Lower lobe of right lung (tissue), 2 donors: ENCODE results near the gene POM121L12. TPM values are rescaled to one million over a fixed set of nuclear protein-coding genes. Genes with fewer than 3 reads are reported as not detected.

Experiments
- ATAC-seq, 2 donors: fragments of 200-7000 bp; cut with Tn5 transposase; one replicate each; pipeline ENCODE4 v1.9.1; 2020 to 2022; ENCODE audit warnings: mild to moderate bottlenecking in 2 of 2, moderate library complexity in 2 of 2
- DNase-seq: peaks from one replicate; pipeline ENCODE4 v3.0.0-alpha.2; 2020
- H3K27ac ChIP-seq: fragments of 200-600 bp; one replicate; pipeline ENCODE4 v1.8.0; 2022
- H3K27me3 ChIP-seq: fragments of 200-600 bp; one replicate; pipeline ENCODE4 v1.8.0; 2022; ENCODE audit warnings: low read depth
- H3K36me3 ChIP-seq: fragments of 200-600 bp; one replicate; pipeline ENCODE4 v1.8.0; 2022; ENCODE audit warnings: mild to moderate bottlenecking
- H3K4me1 ChIP-seq: fragments of 200-600 bp; one replicate; pipeline ENCODE4 v1.8.0; 2022
- H3K4me3 ChIP-seq: fragments of 200-600 bp; one replicate; pipeline ENCODE4 v1.8.0; 2022; ENCODE audit warnings: mild to moderate bottlenecking
- H3K9me3 ChIP-seq: fragments of 200-600 bp; one replicate; pipeline ENCODE4 v1.8.0; 2022
- CTCF ChIP-seq: fragments of 200-600 bp; IDR thresholded peaks from one replicate; pipeline ENCODE4 v1.8.0; 2022; ENCODE audit warnings: antibody characterized with exemption, mild to moderate bottlenecking
- intact Hi-C: fragments of 100-400 bp; cut with DNase I; formaldehyde crosslinking; loops from one replicate; pipeline ENCODE4 v1.11.0; 2022
- long read RNA-seq: library from polyadenylated mRNA; unstranded; transcript quantifications from one replicate; pipeline ENCODE4 v2.0.0, GENCODE V29; 2021
- total RNA-seq: library from RNA; stranded (reverse); fragmentation: NEBNext Ultra II Directional; extraction: Animal tissue kit (Norgen Biotek cat#: 25700); gene quantifications from one replicate; pipeline ENCODE4 v1.2.1, GENCODE V29; 2021
- donor health status: DM: no; HTN: yes; CAD: no; lungs with severe emphysema.

The POM121L12 gene
- not detected for total RNA-seq
- long read RNA-seq, result 0 reads

- H3K36me3 ChIP-seq, result no peaks in the 10 kb centered on the region
- no peak for TF ChIP-seq CTCF
- no peak for DNase-seq
- no peak within 1 kb of the TSS for H3K27ac ChIP-seq
- ATAC-seq, result peak; percentile 23 to 52
- no peaks in the 10 kb centered on the region for H3K27me3 ChIP-seq
- H3K4me3 ChIP-seq, result no peak within 1 kb of the TSS
- H3K4me1 ChIP-seq, result no peaks in the 10 kb centered on the region
- intact Hi-C loops, result no loop called here
- no peaks in the 10 kb centered on the region for H3K9me3 ChIP-seq
These were observed at the start of gene POM121L12 for GRCh38 chr7:53035499-53036412. Gene POM121L12, plus strand, starts transcription at chr7:53035633. Its CDS starts 39 bp downstream, at chr7:53035672.

GRCh38 chr7:52992001-52992400 is 43.4 kb upstream of the POM121L12 start:
- Histone ChIP-seq H3K27ac (no peak overlapping the region), H3K9me3 (no peaks in the 10 kb centered on the region), H3K36me3 (no peaks in the 10 kb centered on the region), H3K4me3 (no peak overlapping the region), H3K27me3 (no peaks in the 10 kb centered on the region), H3K4me1 (no peaks in the 10 kb centered on the region)
- no peak for TF ChIP-seq CTCF
- no peak for ATAC-seq
- intact Hi-C loops, result no loop called here
- DNase-seq, result no peak

- no peak for TF ChIP-seq CTCF
- no peak for DNase-seq
- intact Hi-C loops, result no loop called here
- no peaks in the 10 kb centered on the region for H3K36me3 ChIP-seq
- no peak overlapping the region for H3K27ac ChIP-seq
- no peak for ATAC-seq
- H3K9me3 ChIP-seq, result no peaks in the 10 kb centered on the region
- no peak overlapping the region for H3K4me3 ChIP-seq
- no peaks in the 10 kb centered on the region for H3K4me1 ChIP-seq
- no peaks in the 10 kb centered on the region for H3K27me3 ChIP-seq
These were observed 42.8 kb upstream of the POM121L12 start for GRCh38 chr7:52992479-52993162.

GRCh38 chr7:52995676-52996075 is 39.8 kb upstream of the POM121L12 start:
- TF ChIP-seq CTCF, result no peak
- ATAC-seq (no peak), DNase-seq (no peak)
- no peak overlapping the region for H3K4me3 ChIP-seq
- H3K27ac ChIP-seq, result no peak overlapping the region
- no peaks in the 10 kb centered on the region for H3K9me3 ChIP-seq
- H3K36me3 ChIP-seq, result no peaks in the 10 kb centered on the region
- no peaks in the 10 kb centered on the region for H3K27me3 ChIP-seq
- intact Hi-C loops, result no loop called here
- H3K4me1 ChIP-seq, result no peaks in the 10 kb centered on the region

GRCh38 chr7:53001221-53001620 is 34.2 kb upstream of the POM121L12 start:
- Histone ChIP-seq H3K27me3 (no peaks in the 10 kb centered on the region), H3K4me1 (no peaks in the 10 kb centered on the region), H3K4me3 (no peak overlapping the region), H3K9me3 (no peaks in the 10 kb centered on the region), H3K27ac (no peak overlapping the region), H3K36me3 (no peaks in the 10 kb centered on the region)
- ATAC-seq (no peak), DNase-seq (no peak)
- no peak for TF ChIP-seq CTCF
- intact Hi-C loops, result no loop called here
